Measurements from ENCODE around the gene CYB5D1.

DNA sequence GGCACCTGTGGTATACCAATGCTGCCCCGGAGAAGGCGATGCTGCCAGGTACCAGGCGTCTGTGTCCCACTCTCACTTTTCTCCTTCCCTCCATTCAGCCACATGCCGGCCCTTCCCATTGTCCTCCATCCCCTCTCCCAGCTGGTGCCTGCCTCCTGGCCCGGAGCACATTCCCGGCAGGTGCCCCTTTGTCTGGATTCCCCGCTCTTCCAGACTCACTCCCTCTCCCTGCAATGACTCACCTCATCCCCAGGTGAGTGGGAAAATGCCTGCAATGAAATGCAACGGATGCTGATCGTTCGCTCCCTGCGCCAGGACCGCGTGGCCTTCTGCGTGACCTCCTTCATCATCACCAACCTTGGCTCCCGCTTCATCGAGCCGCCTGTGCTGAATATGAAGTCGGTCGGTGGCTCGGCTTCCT lies 34.2 kb upstream of the CYB5D1 start:
- no peak for TF ChIP-seq POLR2A (IDR thresholded peaks at IDR 0.05)
- TF ChIP-seq, protein P1, sequence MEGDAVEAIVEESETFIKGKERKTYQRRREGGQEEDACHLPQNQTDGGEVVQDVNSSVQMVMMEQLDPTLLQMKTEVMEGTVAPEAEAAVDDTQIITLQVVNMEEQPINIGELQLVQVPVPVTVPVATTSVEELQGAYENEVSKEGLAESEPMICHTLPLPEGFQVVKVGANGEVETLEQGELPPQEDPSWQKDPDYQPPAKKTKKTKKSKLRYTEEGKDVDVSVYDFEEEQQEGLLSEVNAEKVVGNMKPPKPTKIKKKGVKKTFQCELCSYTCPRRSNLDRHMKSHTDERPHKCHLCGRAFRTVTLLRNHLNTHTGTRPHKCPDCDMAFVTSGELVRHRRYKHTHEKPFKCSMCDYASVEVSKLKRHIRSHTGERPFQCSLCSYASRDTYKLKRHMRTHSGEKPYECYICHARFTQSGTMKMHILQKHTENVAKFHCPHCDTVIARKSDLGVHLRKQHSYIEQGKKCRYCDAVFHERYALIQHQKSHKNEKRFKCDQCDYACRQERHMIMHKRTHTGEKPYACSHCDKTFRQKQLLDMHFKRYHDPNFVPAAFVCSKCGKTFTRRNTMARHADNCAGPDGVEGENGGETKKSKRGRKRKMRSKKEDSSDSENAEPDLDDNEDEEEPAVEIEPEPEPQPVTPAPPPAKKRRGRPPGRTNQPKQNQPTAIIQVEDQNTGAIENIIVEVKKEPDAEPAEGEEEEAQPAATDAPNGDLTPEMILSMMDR (IDR thresholded peaks at IDR 0.05 in 4 of 5, conservative IDR thresholded peaks at IDR 0.05 in 1 of 5): no peak
